ENCODE results near the gene KCNH5.

DNA sequence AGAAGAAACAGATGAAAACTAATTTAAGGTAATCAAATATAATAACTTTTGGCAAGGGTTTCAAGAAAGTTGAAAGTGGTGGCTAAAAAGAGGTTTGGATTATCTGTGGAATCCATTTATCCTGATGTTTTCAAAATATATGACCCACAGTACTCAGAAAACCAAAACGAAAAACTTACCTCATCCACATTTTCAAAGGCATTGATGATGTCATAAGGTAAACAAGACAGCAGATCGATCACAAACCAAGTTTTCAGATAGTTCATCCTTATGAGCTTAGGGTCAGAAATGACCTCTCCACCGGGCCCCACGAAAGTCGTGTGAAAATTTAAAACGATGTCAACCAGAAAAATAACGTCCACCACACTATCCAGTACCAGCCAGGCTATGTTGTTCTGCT, 64.6 kb downstream of the KCNH5 start:
- TF ChIP-seq FOXP1 (CRISPR knock-in tag; IDR thresholded peaks at IDR 0.05) (no peak), POLR2AphosphoS5 (IDR thresholded peaks at IDR 0.05; ENCODE audit: control insufficient read depth, insufficient read depth, low read depth, low read length) (no peak), ZNF77 (CRISPR knock-in tag; IDR thresholded peaks at IDR 0.05) (no peak)
